GM12875 (cell line): ENCODE measurements around the gene FBL.
"Not testable (repeated sequence)": the region's sequence is repeated elsewhere in the genome, so short reads cannot be mapped to it uniquely, and the experiment has no call there.

ENCODE experiments used
- H3K4me3 ChIP-seq: one replicate; pipeline ENCODE4 v1.5.1; 2011; ENCODE audit warnings: low read depth, low read length, control low read depth
- TF ChIP-seq, protein P1 (sequence below): IDR thresholded peaks from 2 replicates; pipeline ENCODE4 v1.5.1; 2011; ENCODE audit warnings: low read depth, mild to moderate bottlenecking, control low read depth, inconsistent platforms, low read length, moderate library complexity, borderline replicate concordance; ENCODE audit not compliant: insufficient read depth

FBL gene

DNA sequence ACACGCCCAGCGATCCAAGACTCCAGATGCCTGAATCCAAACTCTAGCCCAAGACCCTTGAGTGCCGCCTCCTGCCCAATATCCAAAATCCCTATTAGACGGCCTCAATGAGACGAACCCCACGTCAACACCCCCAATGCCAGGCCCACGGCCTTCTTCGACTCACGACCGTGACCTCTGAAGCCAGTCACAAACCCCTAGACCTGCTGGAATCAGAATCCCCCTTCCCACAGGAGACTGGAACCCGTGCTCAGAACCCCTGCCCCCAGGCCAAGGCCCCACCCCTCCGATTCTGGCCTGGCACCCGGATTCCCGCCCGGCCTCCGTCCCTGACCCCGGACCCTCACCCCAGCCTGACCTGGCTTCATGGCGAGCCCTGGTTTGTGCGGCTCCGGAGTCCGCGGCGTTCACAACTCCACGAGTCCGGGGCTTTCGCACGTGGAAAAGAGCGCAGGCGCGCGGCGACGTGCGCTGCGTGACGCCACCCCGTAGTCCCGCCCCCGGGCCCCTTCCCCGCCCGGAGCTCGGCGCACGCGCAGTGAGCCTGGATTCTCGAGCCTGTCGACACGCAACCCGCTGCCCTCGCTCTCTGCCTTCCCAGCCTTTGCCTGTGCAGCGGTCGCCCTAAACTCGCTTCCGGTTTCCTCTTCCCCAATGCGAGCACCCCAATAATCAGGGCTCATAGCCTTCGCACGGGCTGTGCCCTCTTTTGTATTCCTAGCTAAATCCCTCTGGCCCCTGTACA is at the start of gene FBL:
Gene FBL, minus strand, starts transcription at position 447 of the 745 bp plus-strand sequence. Its CDS starts 79 bp downstream, at position 368.
- H3K4me3 ChIP-seq: peak within 1 kb of the TSS; percentile 95
- TF ChIP-seq, protein P1, sequence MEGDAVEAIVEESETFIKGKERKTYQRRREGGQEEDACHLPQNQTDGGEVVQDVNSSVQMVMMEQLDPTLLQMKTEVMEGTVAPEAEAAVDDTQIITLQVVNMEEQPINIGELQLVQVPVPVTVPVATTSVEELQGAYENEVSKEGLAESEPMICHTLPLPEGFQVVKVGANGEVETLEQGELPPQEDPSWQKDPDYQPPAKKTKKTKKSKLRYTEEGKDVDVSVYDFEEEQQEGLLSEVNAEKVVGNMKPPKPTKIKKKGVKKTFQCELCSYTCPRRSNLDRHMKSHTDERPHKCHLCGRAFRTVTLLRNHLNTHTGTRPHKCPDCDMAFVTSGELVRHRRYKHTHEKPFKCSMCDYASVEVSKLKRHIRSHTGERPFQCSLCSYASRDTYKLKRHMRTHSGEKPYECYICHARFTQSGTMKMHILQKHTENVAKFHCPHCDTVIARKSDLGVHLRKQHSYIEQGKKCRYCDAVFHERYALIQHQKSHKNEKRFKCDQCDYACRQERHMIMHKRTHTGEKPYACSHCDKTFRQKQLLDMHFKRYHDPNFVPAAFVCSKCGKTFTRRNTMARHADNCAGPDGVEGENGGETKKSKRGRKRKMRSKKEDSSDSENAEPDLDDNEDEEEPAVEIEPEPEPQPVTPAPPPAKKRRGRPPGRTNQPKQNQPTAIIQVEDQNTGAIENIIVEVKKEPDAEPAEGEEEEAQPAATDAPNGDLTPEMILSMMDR: no peak

DNA sequence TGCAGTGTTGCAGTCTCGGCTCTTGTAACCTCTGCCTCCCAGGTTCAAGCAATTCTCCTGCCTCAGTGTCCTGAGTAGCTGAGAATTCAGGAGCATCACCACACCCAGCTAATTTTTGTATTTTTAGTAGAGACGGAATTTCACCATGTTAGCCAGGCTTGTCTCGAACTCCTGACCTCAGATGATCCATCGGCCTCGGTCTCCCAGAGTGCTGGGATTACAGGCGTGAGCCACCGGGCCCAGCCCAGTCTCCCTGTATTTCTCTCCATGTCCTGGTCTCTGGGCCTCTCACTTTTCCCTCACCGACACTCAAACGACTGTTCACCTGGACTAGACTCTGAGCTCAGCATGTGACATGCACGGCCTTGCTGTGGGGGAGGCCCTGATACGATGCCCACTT is 48.9 kb upstream of the FBL start:
- not testable (repeated sequence) for H3K4me3 ChIP-seq

DNA sequence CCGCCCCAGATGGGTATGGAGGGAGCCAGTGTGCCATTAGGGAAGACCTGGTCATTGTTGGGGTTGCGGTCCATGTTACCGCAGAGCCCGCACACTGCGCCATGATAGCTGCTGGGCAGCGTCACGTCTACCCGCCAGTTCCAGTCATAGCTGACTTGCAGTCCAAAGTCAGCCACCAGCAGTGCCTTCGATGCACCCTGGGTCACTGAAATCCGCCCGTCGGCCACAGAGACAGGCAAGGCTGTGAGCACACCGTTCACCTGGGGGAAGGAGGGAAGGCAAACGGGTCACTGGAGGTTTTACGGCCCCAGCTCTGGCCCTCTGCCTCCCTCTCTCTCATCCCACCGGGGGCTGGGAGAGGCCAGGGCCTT is 48.0 kb upstream of the FBL start:
- H3K4me3 ChIP-seq: not testable (repeated sequence)

DNA sequence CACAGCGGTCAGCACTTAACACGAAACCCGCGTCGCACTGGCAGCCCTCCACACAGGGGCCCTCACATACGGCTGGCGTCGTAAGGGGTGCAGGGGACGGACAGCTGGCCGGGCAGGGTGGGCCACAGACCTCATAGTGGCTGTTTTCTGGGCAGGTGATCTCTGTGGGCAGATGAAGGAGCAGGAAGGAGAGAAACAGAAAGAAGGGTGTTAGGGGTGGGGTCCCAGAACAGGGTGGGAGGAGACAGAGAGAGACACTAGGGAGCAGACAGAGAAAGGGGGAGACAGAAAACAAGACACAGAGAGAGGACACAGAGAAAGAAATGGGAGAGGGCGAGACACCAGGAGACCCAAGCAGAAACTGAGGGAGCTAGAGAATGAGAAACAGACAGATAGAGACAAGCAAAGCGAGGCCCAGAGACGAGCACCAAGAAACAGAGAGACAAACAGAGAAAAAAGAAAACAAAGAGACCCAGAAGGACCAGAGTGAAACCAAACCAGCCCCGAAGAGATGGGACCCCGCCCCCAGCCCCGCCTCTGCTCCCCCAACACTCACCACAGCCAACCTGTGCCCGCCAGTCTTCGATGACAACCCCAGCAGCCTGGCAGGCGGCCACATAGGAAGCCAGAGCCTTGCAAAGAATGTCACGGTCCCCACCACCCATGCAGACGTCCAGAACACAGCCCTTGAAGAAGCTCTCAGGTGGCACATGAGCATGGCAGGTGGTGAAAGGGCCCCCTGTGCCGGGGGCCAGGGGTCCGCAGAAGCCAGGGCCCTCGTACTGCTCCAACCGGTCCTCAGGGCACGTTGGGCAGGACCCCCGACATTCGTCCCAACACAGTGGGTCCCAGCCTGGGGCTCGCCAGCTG is 47.4 kb upstream of the FBL start:
- not testable (repeated sequence) for H3K4me3 ChIP-seq

- not testable (repeated sequence) for H3K4me3 ChIP-seq
Observed at GRCh38 chr19:39892506-39892902, 46.3 kb upstream of the FBL start.

- not testable (repeated sequence) for H3K4me3 ChIP-seq
Observed at GRCh38 chr19:39891660-39892505, 45.7 kb upstream of the FBL start.

DNA sequence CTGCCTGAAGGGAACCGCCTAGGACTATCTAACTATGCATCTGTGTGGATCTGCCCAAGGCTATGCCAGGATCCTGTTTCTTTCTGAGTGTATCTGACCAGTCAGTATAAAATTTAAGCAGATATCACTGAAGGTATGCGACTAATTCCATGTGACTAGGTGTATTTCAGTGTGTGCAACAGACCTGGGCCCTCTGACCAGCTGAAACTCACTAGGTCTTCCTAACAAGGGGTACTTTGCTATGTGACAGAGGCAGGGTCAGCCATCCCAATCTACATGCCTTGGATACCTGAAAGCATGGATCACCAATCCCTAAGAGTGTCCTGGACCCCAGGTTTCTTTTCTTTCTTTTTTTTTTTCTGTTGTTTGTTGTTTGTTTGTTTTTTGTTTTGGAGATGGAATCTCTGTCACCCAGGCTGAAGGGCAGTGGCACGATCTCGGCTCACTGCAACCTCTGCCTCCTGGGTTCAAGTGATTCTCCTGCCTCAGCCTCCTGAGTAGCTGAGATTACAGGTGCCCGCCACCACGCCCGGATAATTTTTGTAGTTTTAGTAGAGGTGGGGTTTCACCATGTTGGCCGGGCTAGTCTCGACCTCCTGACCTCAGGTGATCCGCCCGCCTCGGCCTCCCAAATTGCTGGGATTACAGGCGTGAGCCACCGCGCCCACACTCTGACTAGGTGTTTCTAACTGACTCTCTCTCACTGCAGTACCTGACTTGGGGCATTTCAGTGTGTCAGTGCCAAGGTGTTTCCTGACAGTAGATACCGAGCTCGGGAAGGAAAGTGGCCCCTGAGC is 44.8 kb upstream of the FBL start:
- no peak overlapping the region for H3K4me3 ChIP-seq
- TF ChIP-seq, protein P1: no peak

DNA sequence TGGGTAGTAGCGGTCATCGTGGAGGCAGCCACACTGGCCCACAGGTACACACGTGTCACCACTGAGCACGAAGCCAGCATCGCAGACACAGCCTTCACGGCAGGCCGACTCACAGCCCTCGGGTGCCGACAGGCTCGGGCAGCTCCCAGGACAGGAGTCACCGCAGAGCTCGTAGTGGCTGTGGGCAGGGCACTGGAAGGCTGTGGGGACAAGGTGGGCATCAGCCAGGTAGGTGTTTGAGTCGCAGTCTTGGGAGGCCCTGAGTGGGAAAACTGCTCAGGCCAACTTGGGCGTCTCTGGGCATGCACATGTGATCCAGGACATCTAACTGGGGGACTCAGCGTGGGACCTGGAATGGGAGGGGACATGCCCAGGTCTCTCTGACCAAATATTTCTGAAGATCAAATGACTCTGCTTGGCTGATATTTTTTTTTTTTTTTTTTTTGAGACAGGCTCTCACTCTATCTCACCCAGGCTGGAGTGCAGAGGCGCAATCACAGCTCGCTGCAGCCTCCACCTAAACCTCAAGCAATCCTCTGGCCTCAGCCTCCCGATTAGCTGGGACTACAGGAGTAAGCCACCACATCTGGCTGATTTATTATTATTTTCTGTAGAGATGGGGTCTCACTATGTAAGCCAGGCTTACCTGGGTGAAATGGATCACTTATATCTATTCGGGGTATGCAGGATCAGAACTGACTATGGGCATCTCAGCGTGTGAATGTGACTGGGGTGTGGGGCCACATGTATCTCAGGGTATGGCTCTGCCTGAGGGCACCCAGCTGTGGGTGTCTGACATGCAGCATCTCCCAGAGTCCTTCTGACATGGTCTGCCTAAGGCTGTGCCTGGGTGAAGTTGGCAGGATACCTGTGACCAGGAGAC is 43.9 kb upstream of the FBL start:
- H3K4me3 ChIP-seq: not testable (repeated sequence)

- not testable (repeated sequence) for H3K4me3 ChIP-seq
Observed at GRCh38 chr19:39887456-39887951, 41.3 kb upstream of the FBL start.

DNA sequence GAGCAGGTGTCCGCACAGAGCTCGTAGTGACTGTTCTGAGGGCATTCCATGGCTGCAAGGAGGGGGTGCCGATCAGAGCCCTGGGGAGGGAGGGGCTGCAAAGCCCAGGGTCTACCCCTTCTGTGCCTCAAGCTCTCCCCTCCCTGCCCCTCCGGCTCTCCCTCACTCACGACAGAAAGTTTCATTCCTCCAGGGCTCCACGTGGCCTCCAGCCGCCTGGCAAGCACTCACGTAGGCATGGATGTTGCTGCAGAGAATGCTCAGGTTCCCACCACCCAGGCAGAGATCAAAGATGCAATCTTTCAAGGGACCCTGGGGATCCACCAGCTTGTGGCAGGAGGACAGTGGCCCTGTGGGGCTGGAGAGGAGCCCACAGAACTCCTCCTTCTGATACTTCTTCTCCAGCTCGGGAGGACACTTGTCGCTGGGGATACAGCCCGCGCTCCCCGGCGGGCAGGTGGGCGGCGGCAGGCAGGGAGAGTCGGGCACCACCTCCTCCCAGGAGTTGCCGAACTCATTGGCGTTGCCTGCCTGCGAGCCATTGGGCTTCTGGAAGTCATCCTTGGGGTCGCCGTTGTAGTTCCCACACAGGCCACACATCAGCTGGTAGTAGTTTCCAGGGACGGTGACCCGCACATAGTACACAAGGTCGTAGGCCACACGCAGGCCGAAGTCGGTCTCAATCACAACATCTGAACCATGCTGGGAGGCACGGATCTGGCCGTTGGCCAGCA is 39.8 kb upstream of the FBL start:
- H3K4me3 ChIP-seq: not testable (repeated sequence)

DNA sequence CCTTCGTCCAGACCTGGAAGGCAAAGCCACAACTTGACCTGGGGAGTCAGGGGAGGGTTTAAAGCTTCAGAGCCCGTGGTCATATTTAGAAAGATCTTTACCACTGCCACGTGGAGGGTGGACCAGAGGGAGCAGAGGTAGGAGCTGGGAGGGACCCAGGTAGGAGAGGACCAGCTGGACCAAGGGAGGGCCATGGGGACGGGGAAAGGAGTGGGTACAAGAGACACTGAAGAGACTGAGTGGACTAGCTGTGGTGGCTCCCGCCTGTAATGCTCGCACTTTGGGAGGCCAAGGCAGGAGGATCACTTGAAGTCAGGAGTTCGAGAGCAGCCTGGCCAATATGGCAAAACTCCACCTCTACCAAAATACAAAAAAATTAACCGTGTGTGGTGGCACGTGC is 38.5 kb upstream of the FBL start:
- not testable (repeated sequence) for H3K4me3 ChIP-seq

- H3K4me3 ChIP-seq: not testable (repeated sequence)
Observed at GRCh38 chr19:39882645-39883044, 36.5 kb upstream of the FBL start.
